Stomach (tissue), 9 donors: ENCODE data around the gene PCARE. TPM values are rescaled to one million over a fixed set of nuclear protein-coding genes. Genes with fewer than 3 reads are reported as not detected.

Experiments used
- DNase-seq, 2 donors: peaks; one replicate each; pipeline versions ENCODE4 v3.0.0 to v3.0.0-alpha.2; 2013 to 2019
- H3K27ac ChIP-seq, 5 donors: fragments of 200-600 bp in 4 of 5; sonication (generic) in 4 of 5; one replicate each; pipeline ENCODE4 v1.5.1; 2013 to 2019; ENCODE audit warnings: mild to moderate bottlenecking in 1 of 5, moderate library complexity in 1 of 5
- H3K27me3 ChIP-seq, 3 donors: fragments of 200-600 bp; sonication (generic); one replicate each; pipeline ENCODE4 v1.5.1; 2017 to 2019; ENCODE audit warnings: mixed run types in 1 of 3
- H3K36me3 ChIP-seq, 4 donors: fragments of 200-600 bp; sonication (generic); 1 replicate in 3 of 4; 2 replicates in 1 of 4; pipeline ENCODE4 v1.5.1; 2016 to 2019
- H3K4me1 ChIP-seq, 4 donors: fragments of 200-600 bp; sonication (generic); one replicate each; pipeline ENCODE4 v1.5.1; 2016 to 2019
- H3K4me3 ChIP-seq, 4 donors: fragments of 200-600 bp; sonication (generic) in 3 of 4; one replicate each; pipeline ENCODE4 v1.5.1; 2016 to 2019; ENCODE audit warnings: mild to moderate bottlenecking in 1 of 4
- H3K9me3 ChIP-seq, 4 donors: fragments of 200-600 bp; sonication (generic); one replicate each; pipeline ENCODE4 v1.5.1; 2016 to 2019
- EP300 ChIP-seq: sonication (generic); formaldehyde crosslinking; IDR thresholded peaks from one replicate; pipeline ENCODE4 v1.6.1; 2017; ENCODE audit warnings: antibody characterized with exemption
- POLR2A ChIP-seq, 4 donors: fragments of 450-650 bp; IDR thresholded peaks; one replicate each; pipeline ENCODE4 v1.6.1; 2016; ENCODE audit warnings: antibody characterized with exemption in 4 of 4, control low read depth in 2 of 4, mild to moderate bottlenecking in 1 of 4, moderate library complexity in 1 of 4
- POLR2AphosphoS5 ChIP-seq, 3 donors: sonication (generic); formaldehyde crosslinking; IDR thresholded peaks; one replicate each; pipeline ENCODE4 v1.6.1; 2016; ENCODE audit warnings: antibody characterized with exemption in 3 of 3
- WGBS, 5 donors: extraction: QIAGEN DNeasy Blood & Tissue Kit in 3 of 5; methylation state at CpG; one replicate each; pipeline versions ENCODE4 v1.1.5 to v1.1.7; 2013 to 2018; 5-methylcytosine and 5-hydroxymethylcytosine counted together
- intact Hi-C: fragments of 100-400 bp; cut with DNase I; formaldehyde crosslinking; loops from one replicate; pipeline ENCODE4 v1.15.1; 2023; ENCODE audit warnings: low total_unique reads
- polyA plus RNA-seq, 3 donors: library from polyadenylated mRNA; stranded (reverse); fragments of 200-250 nt; gene quantifications; one replicate each; pipeline ENCODE4 v1.2.3, GENCODE V29; 2013
- total RNA-seq, 5 donors: library from RNA; depleted of rRNA; stranded (reverse); fragments of >200 nt; gene quantifications; one replicate each; pipeline versions ENCODE4 v1.1.0 to v1.2.3, GENCODE V29; 2014 to 2016
- TF ChIP-seq, protein P1 (sequence below), 7 experiments: fragments of 450-650 bp in 4 of 7; fragments of 200-600 bp in 3 of 7; sonication (generic) in 3 of 7; IDR thresholded peaks; one replicate each; pipeline ENCODE4 v1.5.1; 2016 to 2019; ENCODE audit warnings: antibody characterized with exemption in 7 of 7, control low read depth in 2 of 7, mild to moderate bottlenecking in 1 of 7
- donor health status: healthy with polysubstance abuse.
- donor health status: Bipolar disorder and iron deficiency.
- donor health status: healthy.

PCARE gene
- total and polyA plus RNA-seq, 8 donors = 0.06 to 2.9 (median 0.08) TPM; not detected in 5

DNA sequence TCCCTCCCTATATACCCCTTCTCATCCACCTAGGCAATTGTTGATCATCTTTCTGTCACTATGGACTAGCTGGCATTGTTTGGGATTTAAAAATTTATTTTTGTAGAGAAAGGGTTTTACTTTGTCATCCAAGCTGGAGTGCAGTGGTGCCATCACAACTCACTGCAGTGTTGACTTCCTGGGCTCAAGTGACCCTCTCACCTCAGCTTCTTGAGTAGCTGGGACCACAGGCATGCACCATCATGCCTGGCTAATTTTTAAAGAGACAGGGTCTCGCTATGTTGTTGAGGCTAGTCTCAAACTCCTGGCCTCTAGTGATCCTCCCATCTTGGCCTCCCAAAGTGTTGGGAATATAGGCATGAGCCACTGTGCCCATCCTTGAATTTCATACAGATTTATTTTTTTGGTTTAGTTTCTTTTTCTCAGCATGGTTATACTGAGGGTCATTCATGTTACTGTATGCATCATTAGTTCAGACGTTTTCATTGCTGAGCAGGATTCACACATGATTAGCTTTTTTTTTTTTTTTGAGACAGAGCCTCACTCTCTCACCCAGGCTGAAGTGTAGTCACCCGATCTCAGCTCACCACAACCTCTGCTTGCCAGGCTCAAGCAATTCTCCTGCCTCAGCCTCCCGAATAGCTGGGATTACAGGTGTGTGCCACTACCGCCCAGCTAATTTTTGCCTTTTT, 8.6 kb upstream of the PCARE start:
- 81 to 90% (median 86%) methylated on average over 5 of the region's 5 CpGs for WGBS, 5 donors
- H3K4me3 ChIP-seq = no peak overlapping the region
- H3K4me1 ChIP-seq = no peaks in the 10 kb centered on the region
- intact Hi-C loops = no loop called here
- no peak overlapping the region for H3K27ac ChIP-seq
- TF ChIP-seq POLR2AphosphoS5 (IDR thresholded peaks at IDR 0.05) (no peak), POLR2A (IDR thresholded peaks at IDR 0.05) (no peak), EP300 (no peak)
- TF ChIP-seq, protein P1, sequence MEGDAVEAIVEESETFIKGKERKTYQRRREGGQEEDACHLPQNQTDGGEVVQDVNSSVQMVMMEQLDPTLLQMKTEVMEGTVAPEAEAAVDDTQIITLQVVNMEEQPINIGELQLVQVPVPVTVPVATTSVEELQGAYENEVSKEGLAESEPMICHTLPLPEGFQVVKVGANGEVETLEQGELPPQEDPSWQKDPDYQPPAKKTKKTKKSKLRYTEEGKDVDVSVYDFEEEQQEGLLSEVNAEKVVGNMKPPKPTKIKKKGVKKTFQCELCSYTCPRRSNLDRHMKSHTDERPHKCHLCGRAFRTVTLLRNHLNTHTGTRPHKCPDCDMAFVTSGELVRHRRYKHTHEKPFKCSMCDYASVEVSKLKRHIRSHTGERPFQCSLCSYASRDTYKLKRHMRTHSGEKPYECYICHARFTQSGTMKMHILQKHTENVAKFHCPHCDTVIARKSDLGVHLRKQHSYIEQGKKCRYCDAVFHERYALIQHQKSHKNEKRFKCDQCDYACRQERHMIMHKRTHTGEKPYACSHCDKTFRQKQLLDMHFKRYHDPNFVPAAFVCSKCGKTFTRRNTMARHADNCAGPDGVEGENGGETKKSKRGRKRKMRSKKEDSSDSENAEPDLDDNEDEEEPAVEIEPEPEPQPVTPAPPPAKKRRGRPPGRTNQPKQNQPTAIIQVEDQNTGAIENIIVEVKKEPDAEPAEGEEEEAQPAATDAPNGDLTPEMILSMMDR (IDR thresholded peaks at IDR 0.05) = no peak
- H3K9me3 ChIP-seq = peaks cover 0 to 19% (median 11%) of the 10 kb centered on the region in 4 donors
- no peaks in the 10 kb centered on the region for H3K27me3 ChIP-seq
- no peaks in the 10 kb centered on the region for H3K36me3 ChIP-seq
- DNase-seq = no peak

DNA sequence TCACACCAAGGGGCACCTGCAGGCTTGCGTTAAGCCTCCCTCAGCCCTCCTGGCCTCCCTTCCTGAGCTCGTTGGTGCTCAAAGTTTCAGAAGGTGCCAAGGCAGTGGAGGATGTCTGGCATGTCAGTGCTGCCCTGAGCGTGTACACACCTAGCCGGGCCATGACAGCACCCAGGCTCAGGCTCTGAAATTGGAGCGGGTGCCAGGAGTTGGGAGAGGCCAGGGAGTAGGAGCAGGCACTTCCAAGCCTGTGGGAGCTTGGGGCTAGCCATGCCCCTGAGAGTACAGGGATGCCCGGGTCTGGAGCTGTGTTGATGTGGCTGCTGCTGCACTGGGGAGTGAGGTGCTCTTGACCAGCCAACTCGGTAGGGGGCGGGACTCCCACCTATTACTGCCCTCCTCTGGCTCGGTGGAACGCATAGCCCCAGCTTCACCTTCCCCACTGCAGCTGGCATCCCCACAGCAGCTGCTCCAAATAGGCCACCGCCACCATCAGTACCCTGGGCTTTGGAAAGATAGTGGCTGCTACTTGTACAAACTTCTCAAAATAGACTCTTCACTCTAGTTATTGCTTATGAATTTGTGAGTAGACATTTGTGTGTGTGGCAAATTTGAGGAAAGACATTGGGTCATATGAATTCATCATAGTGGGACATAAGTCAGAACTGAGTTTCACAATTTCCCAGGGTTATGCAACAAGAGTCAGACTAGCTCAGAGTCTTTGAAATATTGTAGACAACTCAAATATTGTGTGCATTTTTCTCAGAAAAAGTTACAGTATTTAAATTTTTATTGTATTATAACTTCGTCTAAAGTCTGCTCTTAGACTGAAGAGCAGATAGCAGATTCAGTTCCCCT, 6.8 kb upstream of the PCARE start:
- no peaks in the 10 kb centered on the region for H3K27me3 ChIP-seq
- peaks cover 0 to 25% (median 11%) of the 10 kb centered on the region in 4 donors for H3K9me3 ChIP-seq
- no peak for DNase-seq
- no peak for TF ChIP-seq POLR2A (IDR thresholded peaks at IDR 0.05)
- TF ChIP-seq, protein P1 (IDR thresholded peaks at IDR 0.05) = no peak
- TF ChIP-seq POLR2AphosphoS5 (IDR thresholded peaks at IDR 0.05) = no peak
- no peak for TF ChIP-seq EP300
- H3K36me3 ChIP-seq = no peaks in the 10 kb centered on the region
- H3K4me3 ChIP-seq = no peak overlapping the region
- intact Hi-C loops = no loop called here
- no peak overlapping the region for H3K27ac ChIP-seq
- WGBS, 5 donors = 84 to 88% (median 87%) methylated on average over 10 to 12 of the region's 12 CpGs
- H3K4me1 ChIP-seq = peaks cover 0 to 8% (median 0%) of the 10 kb centered on the region in 4 donors

DNA sequence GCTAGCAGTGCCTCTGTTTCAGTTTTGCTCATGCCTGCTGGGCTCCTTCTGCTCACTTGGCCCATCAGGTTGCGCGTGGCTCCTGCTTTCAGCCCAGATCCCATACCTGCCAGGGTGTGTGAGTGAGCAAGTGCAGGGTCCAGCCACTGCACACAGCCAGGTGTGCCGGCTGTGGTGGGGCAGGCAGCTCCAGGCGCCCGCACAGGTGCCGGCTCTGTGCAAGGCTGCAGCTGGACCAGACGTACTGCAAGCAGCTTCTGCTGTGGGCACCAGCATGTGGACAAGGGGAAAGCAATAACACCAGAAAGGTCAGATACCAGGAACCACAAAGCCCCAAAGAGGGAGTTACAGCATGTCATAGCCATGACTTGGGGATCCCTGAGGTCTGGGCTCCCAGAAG, 5.6 kb upstream of the PCARE start:
- H3K36me3 ChIP-seq = no peaks in the 10 kb centered on the region
- 91 to 97% (median 96%) methylated on average over 7 of the region's 7 CpGs for WGBS, 5 donors
- H3K9me3 ChIP-seq = peaks cover 0 to 25% (median 11%) of the 10 kb centered on the region in 4 donors
- H3K4me3 ChIP-seq = no peak overlapping the region
- peaks cover 0 to 10% (median 0%) of the 10 kb centered on the region in 4 donors for H3K4me1 ChIP-seq
- intact Hi-C loops = no loop called here
- H3K27ac ChIP-seq = no peak overlapping the region
- no peaks in the 10 kb centered on the region for H3K27me3 ChIP-seq
- no peak for DNase-seq
- TF ChIP-seq POLR2AphosphoS5 (IDR thresholded peaks at IDR 0.05) = no peak
- TF ChIP-seq POLR2A (IDR thresholded peaks at IDR 0.05) = no peak

DNA sequence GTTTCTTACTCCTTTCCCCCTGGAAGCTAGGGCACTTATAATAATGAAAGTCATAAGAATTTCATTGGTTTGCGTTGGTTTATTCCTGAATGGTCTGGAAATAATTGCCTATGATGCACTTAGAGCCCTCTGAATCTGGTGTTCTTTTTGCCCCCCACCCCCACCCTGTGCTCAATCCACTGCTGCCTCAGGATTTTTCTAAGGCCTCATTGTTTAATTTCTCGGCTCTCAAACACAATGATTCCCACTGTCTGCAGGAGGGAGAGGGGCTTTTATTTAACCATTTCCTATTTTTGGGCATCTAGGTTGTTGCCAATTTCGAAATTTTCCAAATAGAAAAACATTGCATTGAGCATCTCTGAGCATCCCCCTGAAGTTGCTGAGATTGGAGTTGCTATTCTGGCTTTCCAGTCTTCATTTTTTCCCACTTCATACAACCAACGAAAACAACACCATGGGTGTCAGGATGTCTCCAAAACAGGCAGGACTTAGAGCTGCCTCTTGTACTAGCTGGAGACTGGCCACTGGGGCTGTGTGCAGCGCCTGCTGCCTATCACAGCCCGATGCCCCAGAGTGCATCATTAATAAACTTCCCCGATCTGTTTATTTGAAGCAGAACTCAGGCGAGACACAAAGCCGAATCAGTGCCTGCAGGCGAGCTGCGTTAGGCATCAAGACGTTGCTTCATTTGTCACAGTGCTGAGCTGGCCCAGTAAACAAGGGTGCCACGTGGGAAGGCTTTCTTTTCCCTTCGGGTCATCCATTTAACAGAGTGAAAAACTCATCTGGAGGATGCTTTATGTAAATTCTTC, 1.8 kb upstream of the PCARE start:
- TF ChIP-seq, protein P1 (IDR thresholded peaks at IDR 0.05) = no peak
- TF ChIP-seq EP300 (no peak), POLR2A (IDR thresholded peaks at IDR 0.05) (no peak), POLR2AphosphoS5 (IDR thresholded peaks at IDR 0.05) (peak in 1 of 3 donors; percentile 9)
- no peaks in the 10 kb centered on the region for H3K27me3 ChIP-seq
- H3K9me3 ChIP-seq = peaks cover 0 to 24% (median 11%) of the 10 kb centered on the region in 4 donors
- H3K36me3 ChIP-seq = no peaks in the 10 kb centered on the region
- 39 to 47% (median 46%) methylated on average over 14 of the region's 14 CpGs for WGBS, 5 donors
- no peak overlapping the region for H3K4me3 ChIP-seq
- H3K27ac ChIP-seq = peak overlapping the region in 1 of 5 donors; percentile 60
- H3K4me1 ChIP-seq = peaks cover 0 to 20% (median 0%) of the 10 kb centered on the region in 4 donors
- DNase-seq = peak in 1 of 2 donors; percentile 55
- intact Hi-C loops = no loop called here
